NK-92 treated with Interleukin-12 subunit alpha and Interleukin-12 subunit beta, amount 100 ng/mL, for 24 hours (cell line): Measurements from ENCODE around the gene SLC34A3.

ENCODE experiments used
- DNase-seq: peaks from one replicate; lab custom pipeline; 2025; lab: John Stamatoyannopoulos, UW

Gene SLC34A3

GRCh38 chr9:137275588-137276472 is 45.1 kb downstream of the SLC34A3 start:
- DNase-seq, result no peak

- no peak for DNase-seq
These were observed 46.0 kb downstream of the SLC34A3 start for GRCh38 chr9:137276473-137277328.

- DNase-seq, result no peak
These were observed 46.8 kb downstream of the SLC34A3 start, which contains the start of gene TOR4A for GRCh38 chr9:137277329-137278041. Gene TOR4A, plus strand, starts transcription at chr9:137277726. Its CDS starts 964 bp downstream, at chr9:137278690.

- no peak for DNase-seq
These were observed 47.5 kb downstream of the SLC34A3 start for GRCh38 chr9:137278061-137278701.

DNA sequence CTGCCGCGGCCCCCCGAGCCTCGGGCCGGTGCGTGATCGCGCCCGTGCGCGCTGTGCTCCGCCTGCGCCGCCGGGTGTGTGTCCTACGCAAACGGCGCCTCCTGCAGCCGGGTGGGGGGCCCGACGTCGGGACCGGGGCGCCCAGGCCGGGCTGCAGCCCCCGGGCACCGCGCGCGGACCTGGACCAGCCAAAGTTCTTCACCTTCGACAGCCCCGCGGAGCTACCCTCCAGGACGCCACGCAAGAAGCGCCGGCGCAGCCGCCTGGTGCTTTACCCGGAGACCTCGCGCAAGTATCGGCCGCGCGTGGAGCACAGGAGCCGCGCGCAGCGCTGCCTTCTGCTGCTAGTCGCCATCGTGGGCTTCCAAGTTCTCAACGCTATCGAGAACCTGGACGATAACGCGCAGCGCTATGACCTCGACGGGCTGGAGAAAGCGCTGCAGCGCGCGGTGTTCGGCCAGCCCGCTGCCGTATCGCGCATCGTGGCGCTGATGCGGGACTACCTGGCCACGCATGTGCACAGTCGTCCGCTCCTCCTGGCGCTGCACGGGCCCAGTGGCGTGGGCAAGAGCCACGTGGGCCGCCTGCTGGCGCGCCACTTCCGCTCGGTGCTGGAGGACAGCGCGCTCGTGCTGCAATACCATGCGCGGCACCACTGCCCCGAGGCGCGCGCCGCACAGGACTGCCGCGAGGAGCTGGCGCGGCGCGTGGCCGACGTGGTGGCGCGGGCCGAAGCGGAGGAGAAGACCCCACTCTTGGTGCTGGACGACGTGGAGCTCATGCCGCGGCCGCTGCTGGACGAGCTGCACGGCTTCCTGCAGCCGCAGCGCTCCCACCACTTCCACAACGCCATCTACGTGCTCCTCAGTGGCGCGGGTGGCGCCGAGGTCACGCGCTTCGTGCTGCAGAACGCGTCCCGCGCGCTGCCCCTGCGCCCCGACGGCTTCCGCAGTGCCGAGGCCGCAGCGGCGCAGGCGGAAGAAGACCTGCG is 48.3 kb downstream of the SLC34A3 start:
- DNase-seq, result no peak

DNA sequence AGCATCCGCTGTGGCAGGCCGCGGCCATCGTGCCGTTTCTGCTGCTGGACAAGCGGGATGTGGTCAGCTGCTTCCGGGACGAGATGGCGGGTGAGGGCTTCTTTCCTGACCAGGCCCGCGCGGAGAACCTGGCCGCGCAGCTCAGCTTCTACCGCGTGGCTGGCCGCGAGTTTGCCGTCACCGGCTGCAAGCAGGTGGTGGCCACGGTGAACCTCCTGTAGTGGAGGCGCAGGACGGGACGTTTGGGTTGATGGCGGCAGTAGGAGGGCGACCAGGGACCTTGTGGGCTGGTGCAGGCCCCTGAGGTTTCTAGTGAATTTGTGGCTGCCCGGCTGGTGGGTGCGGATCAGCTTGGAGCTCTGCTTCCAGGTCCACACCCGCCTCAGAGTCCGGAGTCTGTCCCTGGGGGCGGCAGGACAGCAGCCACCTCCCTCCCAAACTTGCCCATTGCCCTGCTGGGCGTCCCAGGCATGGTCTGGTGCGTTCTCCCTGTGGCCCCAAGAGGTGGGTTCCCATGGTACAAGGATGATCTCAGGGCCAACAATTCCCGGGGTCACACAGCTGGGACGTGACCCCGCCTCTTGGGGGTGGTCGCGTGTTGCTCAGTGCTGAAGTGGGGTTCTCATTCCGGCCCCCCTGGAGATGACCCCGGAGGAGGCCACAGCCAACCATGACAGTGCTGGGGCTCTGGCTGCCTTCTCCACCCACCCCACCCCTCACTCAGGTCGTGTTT is 49.2 kb downstream of the SLC34A3 start:
- DNase-seq, result no peak

DNA sequence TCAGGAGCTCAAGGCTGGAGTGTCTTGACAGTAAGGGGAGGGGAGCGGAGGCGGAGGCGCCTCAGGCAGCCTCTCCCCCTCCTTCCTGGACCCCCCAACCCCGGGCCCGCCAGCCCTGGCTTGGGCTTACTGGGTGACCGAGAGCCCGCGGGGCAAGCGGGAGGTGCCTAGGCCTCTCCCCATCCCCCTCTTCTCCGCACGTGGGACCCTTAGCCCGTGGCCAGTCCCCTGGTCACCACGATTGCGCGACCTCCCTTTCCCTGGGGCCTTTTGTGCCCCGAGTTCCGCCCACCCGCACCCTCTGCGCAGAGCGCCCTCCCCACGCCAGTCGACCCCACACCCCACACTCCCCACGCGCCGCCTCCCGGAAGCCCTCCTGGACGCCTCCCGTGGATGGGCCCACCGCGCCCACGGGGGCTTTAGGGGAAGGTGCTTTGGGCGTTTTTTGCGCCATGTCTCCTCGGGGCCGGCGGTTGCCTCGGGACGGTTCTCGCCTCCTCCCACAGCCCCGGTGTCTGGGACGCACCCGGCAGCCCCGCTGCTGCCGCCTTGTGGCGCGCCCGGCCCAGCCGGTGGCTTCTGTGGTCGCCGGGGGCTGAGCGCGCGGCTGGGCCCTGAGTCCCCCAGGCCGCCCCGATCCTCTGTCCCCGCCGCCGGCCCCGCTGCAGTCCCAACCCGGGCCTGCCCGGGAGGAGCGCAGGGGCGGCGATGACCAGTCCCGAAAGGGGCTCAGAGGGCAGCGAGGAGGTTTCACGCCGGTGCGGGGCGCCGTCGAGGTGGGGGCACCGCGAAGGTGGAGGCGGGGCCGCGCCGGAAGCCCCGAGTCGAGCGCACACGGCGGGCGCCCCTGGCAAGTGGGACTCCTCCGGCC is 50.0 kb downstream of the SLC34A3 start:
- no peak for DNase-seq

- DNase-seq, result no peak
These were observed 50.8 kb downstream of the SLC34A3 start for GRCh38 chr9:137281345-137282116.
